A549 (cell line): ENCODE measurements around the gene SERTAD2. TPM values are rescaled to one million over a fixed set of nuclear protein-coding genes. Genes with fewer than 3 reads are reported as not detected.

Source experiments
- BCL3 ChIP-seq: fragments of >200 bp; sonication (Bioruptor Twin); formaldehyde crosslinking; IDR thresholded peaks from 3 replicates; pipeline ENCODE4 v1.6.1; 2016
- BHLHE40 ChIP-seq: IDR thresholded peaks from 2 replicates; pipeline ENCODE4 v1.6.1; 2012; ENCODE audit warnings: low read depth, low read length, inconsistent platforms
- CBX8 ChIP-seq: fragments of 200-600 bp; sonication (generic); IDR thresholded peaks from 2 replicates; pipeline ENCODE4 v1.6.1; 2016
- EHMT2 ChIP-seq: fragments of 200-600 bp; sonication (generic); IDR thresholded peaks from 2 replicates; pipeline ENCODE4 v1.6.1; 2016; ENCODE audit warnings: antibody characterized with exemption, low read depth, mild to moderate bottlenecking, moderate library complexity
- ELK1 ChIP-seq: fragments of 150-350 bp; IDR thresholded peaks from 2 replicates; pipeline ENCODE4 v1.6.1; 2014; ENCODE audit warnings: low read depth, mild to moderate bottlenecking, low read length
- EP300 ChIP-seq, 2 experiments: fragments of >200 bp; sonication (Bioruptor Twin); formaldehyde crosslinking; IDR thresholded peaks; 2 replicates in 1 of 2; 3 replicates in 1 of 2; pipeline ENCODE4 v1.6.1; 2016 to 2017
- FOXS1 ChIP-seq: fragments of 250-450 bp; sonication (Bioruptor Pico); IDR thresholded peaks from 2 replicates; pipeline ENCODE4 v1.5.0; 2020; ENCODE audit warnings: mild to moderate bottlenecking, moderate library complexity
- HDAC2 ChIP-seq: fragments of 200-600 bp; sonication (generic); IDR thresholded peaks from 2 replicates; pipeline ENCODE4 v1.6.1; 2016
- HES2 ChIP-seq: fragments of >200 bp; sonication (Bioruptor Twin); formaldehyde crosslinking; IDR thresholded peaks from 2 replicates; pipeline ENCODE4 v1.6.1; 2016
- HEYL ChIP-seq: fragments of 250-450 bp; sonication (Bioruptor Pico); IDR thresholded peaks from 2 replicates; pipeline ENCODE4 v1.8.0; 2021; ENCODE audit warnings: mild to moderate bottlenecking, moderate library complexity
- JUN ChIP-seq, 2 experiments: fragments of >200 bp; sonication (Bioruptor Twin); formaldehyde crosslinking; IDR thresholded peaks; 2 replicates in 1 of 2; 3 replicates in 1 of 2; pipeline ENCODE4 v1.6.1; 2016 to 2017
- JUNB ChIP-seq: fragments of >200 bp; sonication (Bioruptor Twin); formaldehyde crosslinking; IDR thresholded peaks from 2 replicates; pipeline ENCODE4 v1.6.1; 2016
- KDM1A ChIP-seq: fragments of 200-600 bp; sonication (generic); IDR thresholded peaks from 2 replicates; pipeline ENCODE4 v1.6.1; 2016; ENCODE audit warnings: low read depth, mild to moderate bottlenecking
- MAFK ChIP-seq: fragments of 450-650 bp; IDR thresholded peaks from 2 replicates; pipeline ENCODE4 v1.6.1; 2014; ENCODE audit not compliant: partially characterized antibody
- NFE2L2 ChIP-seq: fragments of 150-350 bp; conservative IDR thresholded peaks from 2 replicates; pipeline ENCODE4 v1.6.1; 2014; ENCODE audit warnings: low read length
- RAD21 ChIP-seq, 2 experiments: fragments of >200 bp in 1 of 2; sonication (Bioruptor Twin) in 1 of 2; formaldehyde crosslinking in 1 of 2; IDR thresholded peaks in 1 of 2; conservative IDR thresholded peaks in 1 of 2; 2 replicates in 1 of 2; 3 replicates in 1 of 2; pipeline ENCODE4 v1.6.1; 2012 to 2018; ENCODE audit warnings: inconsistent platforms in 1 of 2
- RARB ChIP-seq: fragments of 250-450 bp; sonication (Bioruptor Pico); IDR thresholded peaks from 2 replicates; pipeline ENCODE4 v1.8.0; 2021; ENCODE audit warnings: mild to moderate bottlenecking, moderate library complexity
- RCOR1 ChIP-seq: fragments of 150-350 bp; IDR thresholded peaks from 2 replicates; pipeline ENCODE4 v1.6.1; 2014; ENCODE audit warnings: antibody characterized with exemption, low read length, low read depth
- SMC3 ChIP-seq: fragments of >200 bp; sonication (Bioruptor Twin); formaldehyde crosslinking; IDR thresholded peaks from 3 replicates; pipeline ENCODE4 v1.6.1; 2018; ENCODE audit warnings: inconsistent platforms
- TP53 ChIP-seq: fragments of 250-450 bp; sonication (Bioruptor Pico); IDR thresholded peaks from 2 replicates; pipeline ENCODE4 v1.5.0; 2021; ENCODE audit warnings: mild to moderate bottlenecking, moderate library complexity
- ZC3H11A ChIP-seq: fragments of 450-650 bp; IDR thresholded peaks from 2 replicates; pipeline ENCODE4 v1.6.1; 2014; ENCODE audit warnings: antibody characterized with exemption, mild to moderate bottlenecking
- ZSCAN20 ChIP-seq: fragments of 250-450 bp; sonication (Bioruptor Pico); IDR thresholded peaks from 2 replicates; pipeline ENCODE4 v1.8.0; 2022; ENCODE audit warnings: mild to moderate bottlenecking, moderate library complexity
- polyA plus RNA-seq, 4 experiments: library from polyadenylated mRNA; depleted of rRNA in 3 of 4; stranded (reverse); fragments of >200 nt; fragmentation: RNase III in 1 of 4; extraction: RNeasy Plus Mini Kit Qiagen cat#74134 plus additional on column Dnase treatment in 1 of 4; gene quantifications; 2 replicates in 3 of 4; 3 replicates in 1 of 4; pipeline ENCODE4 v1.2.3, GENCODE V29; 2011 to 2017
- TF ChIP-seq, protein P1 (sequence below): fragments of 200-600 bp; sonication (generic); IDR thresholded peaks from 2 replicates; pipeline ENCODE4 v1.6.1; 2016; ENCODE audit warnings: antibody characterized with exemption, mild to moderate bottlenecking, moderate library complexity
- TF ChIP-seq, protein P2 (sequence below): IDR thresholded peaks from 2 replicates; pipeline ENCODE4 v1.6.1; 2012
- TF ChIP-seq, protein P3 (sequence below): fragments of 450-650 bp; IDR thresholded peaks from 2 replicates; pipeline ENCODE4 v1.6.1; 2014; ENCODE audit warnings: antibody characterized with exemption

The SERTAD2 gene
- polyA plus RNA-seq, 2 of the 4 experiments (the other 2 are of a cell fraction): 11.8 TPM

DNA sequence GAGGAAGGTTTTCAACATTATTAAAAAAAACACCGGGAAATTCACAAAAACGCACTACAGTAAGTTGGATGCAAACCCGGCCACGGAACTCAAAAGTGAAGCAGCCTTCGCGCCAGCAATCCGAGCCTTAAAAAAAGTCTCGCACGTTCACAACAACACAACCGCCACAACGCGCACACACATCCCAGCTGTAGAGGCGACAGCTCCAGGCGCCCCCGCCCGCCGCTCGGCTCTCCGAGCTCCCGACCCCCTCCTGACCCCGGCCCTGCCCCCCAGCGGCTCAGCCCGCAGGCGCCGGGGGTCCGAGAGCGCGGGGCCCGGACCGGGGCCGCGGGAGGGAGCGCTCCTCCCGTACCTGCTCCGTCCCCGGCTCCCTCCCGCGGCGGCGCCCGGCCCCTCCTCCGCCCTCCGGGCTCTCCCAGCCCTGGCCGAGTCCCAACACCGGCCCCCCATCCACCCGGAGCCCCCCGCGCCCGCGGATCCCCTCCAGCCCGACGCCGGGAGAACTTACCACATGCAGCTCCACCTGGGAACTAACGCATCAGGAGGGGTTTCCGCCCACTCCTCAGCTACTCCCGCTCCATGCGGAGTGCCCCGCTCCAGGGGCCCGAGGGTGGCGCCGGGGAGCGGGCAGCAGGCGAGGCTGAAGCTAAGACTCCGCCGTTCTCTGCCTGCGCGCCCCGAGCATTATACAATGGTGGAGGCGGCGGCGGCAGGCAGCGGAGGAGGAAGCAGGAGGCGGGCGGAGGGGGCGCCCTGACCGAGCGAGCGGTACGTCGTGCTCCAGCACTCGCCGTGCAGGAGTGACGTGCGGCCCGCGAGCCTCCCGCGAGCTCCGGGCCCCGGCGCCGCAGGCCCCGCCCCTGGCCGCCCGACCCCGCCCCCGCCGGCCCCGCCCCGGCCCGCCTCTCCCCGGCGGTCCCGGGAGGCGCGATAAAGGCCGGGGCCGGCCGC lies at the start of gene SERTAD2 (continued):
- no peak for TF ChIP-seq ELK1
- TF ChIP-seq, protein P1, sequence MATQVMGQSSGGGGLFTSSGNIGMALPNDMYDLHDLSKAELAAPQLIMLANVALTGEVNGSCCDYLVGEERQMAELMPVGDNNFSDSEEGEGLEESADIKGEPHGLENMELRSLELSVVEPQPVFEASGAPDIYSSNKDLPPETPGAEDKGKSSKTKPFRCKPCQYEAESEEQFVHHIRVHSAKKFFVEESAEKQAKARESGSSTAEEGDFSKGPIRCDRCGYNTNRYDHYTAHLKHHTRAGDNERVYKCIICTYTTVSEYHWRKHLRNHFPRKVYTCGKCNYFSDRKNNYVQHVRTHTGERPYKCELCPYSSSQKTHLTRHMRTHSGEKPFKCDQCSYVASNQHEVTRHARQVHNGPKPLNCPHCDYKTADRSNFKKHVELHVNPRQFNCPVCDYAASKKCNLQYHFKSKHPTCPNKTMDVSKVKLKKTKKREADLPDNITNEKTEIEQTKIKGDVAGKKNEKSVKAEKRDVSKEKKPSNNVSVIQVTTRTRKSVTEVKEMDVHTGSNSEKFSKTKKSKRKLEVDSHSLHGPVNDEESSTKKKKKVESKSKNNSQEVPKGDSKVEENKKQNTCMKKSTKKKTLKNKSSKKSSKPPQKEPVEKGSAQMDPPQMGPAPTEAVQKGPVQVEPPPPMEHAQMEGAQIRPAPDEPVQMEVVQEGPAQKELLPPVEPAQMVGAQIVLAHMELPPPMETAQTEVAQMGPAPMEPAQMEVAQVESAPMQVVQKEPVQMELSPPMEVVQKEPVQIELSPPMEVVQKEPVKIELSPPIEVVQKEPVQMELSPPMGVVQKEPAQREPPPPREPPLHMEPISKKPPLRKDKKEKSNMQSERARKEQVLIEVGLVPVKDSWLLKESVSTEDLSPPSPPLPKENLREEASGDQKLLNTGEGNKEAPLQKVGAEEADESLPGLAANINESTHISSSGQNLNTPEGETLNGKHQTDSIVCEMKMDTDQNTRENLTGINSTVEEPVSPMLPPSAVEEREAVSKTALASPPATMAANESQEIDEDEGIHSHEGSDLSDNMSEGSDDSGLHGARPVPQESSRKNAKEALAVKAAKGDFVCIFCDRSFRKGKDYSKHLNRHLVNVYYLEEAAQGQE: peak; percentile 35; the same call in 1 of the 2 replicates
- TF ChIP-seq EP300 (IDR thresholded peaks at IDR 0.05): no peak
- TF ChIP-seq HDAC2: no peak
- no peak; the same call in 1 of the 3 replicates for TF ChIP-seq SMC3
- TF ChIP-seq TP53 (CRISPR knock-in tag): no peak
- no peak for TF ChIP-seq HEYL (CRISPR knock-in tag)
- TF ChIP-seq RCOR1: no peak
- TF ChIP-seq, protein P2, sequence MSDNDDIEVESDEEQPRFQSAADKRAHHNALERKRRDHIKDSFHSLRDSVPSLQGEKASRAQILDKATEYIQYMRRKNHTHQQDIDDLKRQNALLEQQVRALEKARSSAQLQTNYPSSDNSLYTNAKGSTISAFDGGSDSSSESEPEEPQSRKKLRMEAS: peak; percentile 66; the same call in 1 of the 2 replicates
- TF ChIP-seq RAD21 (conservative IDR thresholded peaks at IDR 0.05 in 1 of 2, IDR thresholded peaks at IDR 0.05 in 1 of 2): peak in 1 of 2 experiments; percentile 31; a peak in 1 of 5 replicates
- no peak for TF ChIP-seq NFE2L2
- no peak for TF ChIP-seq JUNB
- no peak; the same call in 2 of the 3 replicates for TF ChIP-seq BCL3
- TF ChIP-seq HES2: no peak
- TF ChIP-seq FOXS1 (CRISPR knock-in tag): no peak
- TF ChIP-seq, protein P3, sequence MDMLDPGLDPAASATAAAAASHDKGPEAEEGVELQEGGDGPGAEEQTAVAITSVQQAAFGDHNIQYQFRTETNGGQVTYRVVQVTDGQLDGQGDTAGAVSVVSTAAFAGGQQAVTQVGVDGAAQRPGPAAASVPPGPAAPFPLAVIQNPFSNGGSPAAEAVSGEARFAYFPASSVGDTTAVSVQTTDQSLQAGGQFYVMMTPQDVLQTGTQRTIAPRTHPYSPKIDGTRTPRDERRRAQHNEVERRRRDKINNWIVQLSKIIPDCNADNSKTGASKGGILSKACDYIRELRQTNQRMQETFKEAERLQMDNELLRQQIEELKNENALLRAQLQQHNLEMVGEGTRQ: no peak
- no peak for TF ChIP-seq BHLHE40
- TF ChIP-seq ZC3H11A: no peak
- no peak for TF ChIP-seq RARB (CRISPR knock-in tag)
- TF ChIP-seq EHMT2: no peak
- TF ChIP-seq CBX8: no peak
- TF ChIP-seq ZSCAN20 (CRISPR knock-in tag): no peak
- peak in 1 of 2 experiments; percentile 67; a peak in 4 of 5 replicates for TF ChIP-seq JUN (IDR thresholded peaks at IDR 0.05)
- TF ChIP-seq MAFK: no peak
- TF ChIP-seq KDM1A: no peak
- TF ChIP-seq, all 56 proteins: peak for 13
